Heart left ventricle (tissue), 13 donors: ENCODE data around the gene SHROOM3.

ENCODE experiments used
- POLR2A ChIP-seq, 2 donors: fragments of 450-650 bp; IDR thresholded peaks; one replicate each; pipeline ENCODE4 v1.6.1; 2017; ENCODE audit warnings: antibody characterized with exemption in 2 of 2, mild to moderate bottlenecking in 2 of 2, moderate library complexity in 2 of 2
- TF ChIP-seq, protein P1 (sequence below), 12 donors: fragments of 200-600 bp; sonication (generic) in 4 of 12; IDR thresholded peaks; one replicate each; pipeline versions ENCODE4 v1.5.0 to v1.8.0; 2018 to 2022; ENCODE audit warnings: antibody characterized with exemption in 12 of 12, mild to moderate bottlenecking in 5 of 12
- donor health status: ischemic (EF 13 %, LVEDD 7.1; RV severe dilation, severe dysfunction).
- donor health status: DM: no; HTN: yes; CAD: no.
- donor health status: DM: no; HTN: no; CAD: no.
- donor health status: ischemic (EF 25% LVEDD 6.9; RV normal size, moderate dysfunction).
- donor health status: ischemic (EF 25% LVEDD 5.7; RV mildly dilated, moderate dysfunction).
- donor health status: ischemic (EF 35%, LVEDD 5.7; RV mildly dilated, moderate dysfunction).
- donor health status: nonischemic (EF 11% LVEDD 7.7; RV severe dilation, severe dysfunction).
- donor health status: DM: yes; HTN: yes; CAD: no.
- donor health status: PGD.
- donor health status: ischemic (EF 29% LVEDD 5.4; RV normal size, mild dysfunction).
- donor health status: nonischemic (EF 23%, LVEDD 6.1; RV moderate dilation, normal function).

DNA sequence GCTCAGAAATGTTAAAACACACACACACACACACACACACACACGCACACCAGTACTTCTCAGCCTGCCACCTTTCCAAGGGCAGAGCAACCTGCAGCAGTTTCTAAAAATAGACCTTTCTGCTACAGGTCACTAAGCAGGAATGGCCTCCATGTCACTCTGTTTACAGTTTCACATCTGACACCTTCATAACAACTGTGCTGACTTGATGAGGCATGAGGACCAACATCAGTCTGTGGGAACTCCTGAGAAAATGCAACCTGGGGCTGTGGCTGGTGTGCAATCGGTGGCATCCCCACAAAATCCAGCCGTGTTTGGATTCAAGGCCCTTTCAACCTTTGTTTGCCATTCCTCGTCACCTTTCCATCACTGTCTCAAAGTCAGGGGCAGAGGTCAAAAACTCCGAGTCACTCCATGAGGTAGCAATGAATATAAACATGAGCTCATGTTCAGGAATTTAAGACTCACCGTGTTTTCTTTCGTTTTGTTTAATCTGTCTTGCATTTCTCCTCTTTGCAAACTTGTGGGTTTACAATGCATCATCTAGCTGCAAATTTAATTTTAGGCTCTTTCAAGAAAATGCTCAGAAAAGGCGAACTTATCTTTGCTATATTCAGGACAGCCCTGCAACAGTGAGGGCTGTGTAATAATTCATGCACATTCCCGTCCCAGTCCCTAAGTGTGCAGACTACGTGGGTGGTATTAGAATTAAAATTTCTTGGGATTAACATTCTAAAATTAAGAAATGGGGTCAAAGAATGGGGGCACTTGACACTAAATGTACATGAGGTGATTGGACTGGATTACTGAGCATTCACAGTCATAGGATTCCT is 135.3 kb downstream of the SHROOM3 start:
- TF ChIP-seq, protein P1, sequence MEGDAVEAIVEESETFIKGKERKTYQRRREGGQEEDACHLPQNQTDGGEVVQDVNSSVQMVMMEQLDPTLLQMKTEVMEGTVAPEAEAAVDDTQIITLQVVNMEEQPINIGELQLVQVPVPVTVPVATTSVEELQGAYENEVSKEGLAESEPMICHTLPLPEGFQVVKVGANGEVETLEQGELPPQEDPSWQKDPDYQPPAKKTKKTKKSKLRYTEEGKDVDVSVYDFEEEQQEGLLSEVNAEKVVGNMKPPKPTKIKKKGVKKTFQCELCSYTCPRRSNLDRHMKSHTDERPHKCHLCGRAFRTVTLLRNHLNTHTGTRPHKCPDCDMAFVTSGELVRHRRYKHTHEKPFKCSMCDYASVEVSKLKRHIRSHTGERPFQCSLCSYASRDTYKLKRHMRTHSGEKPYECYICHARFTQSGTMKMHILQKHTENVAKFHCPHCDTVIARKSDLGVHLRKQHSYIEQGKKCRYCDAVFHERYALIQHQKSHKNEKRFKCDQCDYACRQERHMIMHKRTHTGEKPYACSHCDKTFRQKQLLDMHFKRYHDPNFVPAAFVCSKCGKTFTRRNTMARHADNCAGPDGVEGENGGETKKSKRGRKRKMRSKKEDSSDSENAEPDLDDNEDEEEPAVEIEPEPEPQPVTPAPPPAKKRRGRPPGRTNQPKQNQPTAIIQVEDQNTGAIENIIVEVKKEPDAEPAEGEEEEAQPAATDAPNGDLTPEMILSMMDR (IDR thresholded peaks at IDR 0.05) = no peak
- TF ChIP-seq POLR2A (IDR thresholded peaks at IDR 0.05) = no peak
